Naive thymus-derived CD4-positive, alpha-beta T cell (primary cell): Measurements from ENCODE around the gene SOX5. TPM values are rescaled to one million over a fixed set of nuclear protein-coding genes. Genes with fewer than 3 reads are reported as not detected.
"Not testable (repeated sequence)": the region's sequence is repeated elsewhere in the genome, so short reads cannot be mapped to it uniquely, and the experiment has no call there.

Source experiments
- ATAC-seq: fragments of 150-1000 bp; cut with Tn5 transposase; 2 replicates; pipeline ENCODE4 v1.10.0; 2021; ENCODE audit warnings: mild to moderate bottlenecking, moderate library complexity
- CTCF ChIA-PET: fragments of 350-600 bp; sonication (Branson Sonifier 250); formaldehyde crosslinking; loops from one replicate; lab custom pipeline; 2021; ENCODE audit warnings: antibody characterized with exemption; lab: Charles Lee
- POLR2A ChIA-PET: fragments of 350-600 bp; sonication (Branson Sonifier 250); formaldehyde crosslinking; loops from one replicate; lab custom pipeline; 2021; ENCODE audit warnings: antibody characterized with exemption, inconsistent platforms; lab: Charles Lee
- DNase-seq, 9 donors: peaks; one replicate each; pipeline versions ENCODE4 v3.0.0 to v3.0.0-alpha.2; 2020 to 2022; ENCODE audit warnings: mixed read lengths in 1 of 9
- H3K27ac ChIP-seq: one replicate; pipeline ENCODE4 v1.7.0; 2013; ENCODE audit warnings: mild to moderate bottlenecking, low read depth, low read length, moderate library complexity
- H3K27me3 ChIP-seq, 2 donors: one replicate each; pipeline ENCODE4 v1.7.0; 2013; ENCODE audit warnings: low read length in 2 of 2, mild to moderate bottlenecking in 2 of 2, moderate library complexity in 2 of 2; ENCODE audit not compliant: control insufficient read depth in 2 of 2, insufficient read depth in 2 of 2
- H3K36me3 ChIP-seq, 3 experiments: 1 replicate in 2 of 3; 2 replicates in 1 of 3; pipeline ENCODE4 v1.7.0; 2013; ENCODE audit warnings: low read length in 3 of 3, mild to moderate bottlenecking in 3 of 3, moderate library complexity in 1 of 3; ENCODE audit not compliant: insufficient read depth in 3 of 3, control insufficient read depth in 2 of 3
- H3K4me1 ChIP-seq, 2 donors: one replicate each; pipeline ENCODE4 v1.7.0; 2013; ENCODE audit warnings: low read length in 2 of 2, mild to moderate bottlenecking in 2 of 2, moderate library complexity in 1 of 2; ENCODE audit not compliant: control insufficient read depth in 2 of 2, insufficient read depth in 2 of 2
- H3K4me3 ChIP-seq: 2 replicates; pipeline ENCODE4 v1.7.0; 2013; ENCODE audit warnings: mild to moderate bottlenecking, low read length
- H3K9me3 ChIP-seq, 3 experiments: 1 replicate in 2 of 3; 2 replicates in 1 of 3; pipeline ENCODE4 v1.7.0; 2013; ENCODE audit warnings: low read length in 3 of 3; ENCODE audit not compliant: control insufficient read depth in 2 of 3
- H3K27ac Mint-ChIP-seq, 9 donors: one replicate each; pipeline ENCODE4 v1.8.0; 2020 to 2022; ENCODE audit warnings: mixed read lengths in 9 of 9, mild to moderate bottlenecking in 8 of 9, moderate library complexity in 5 of 9, inconsistent platforms in 2 of 9
- H3K27me3 Mint-ChIP-seq, 5 donors: one replicate each; pipeline ENCODE4 v1.8.0; 2021 to 2022; ENCODE audit warnings: mixed read lengths in 5 of 5, mild to moderate bottlenecking in 1 of 5
- H3K36me3 Mint-ChIP-seq, 5 donors: one replicate each; pipeline ENCODE4 v1.8.0; 2020 to 2022; ENCODE audit warnings: mixed read lengths in 5 of 5, mild to moderate bottlenecking in 3 of 5, inconsistent platforms in 1 of 5
- H3K4me1 Mint-ChIP-seq, 7 donors: one replicate each; pipeline ENCODE4 v1.8.0; 2020 to 2022; ENCODE audit warnings: mixed read lengths in 7 of 7, mild to moderate bottlenecking in 3 of 7, inconsistent platforms in 1 of 7
- H3K4me3 Mint-ChIP-seq, 10 donors: one replicate each; pipeline ENCODE4 v1.8.0; 2020 to 2022; ENCODE audit warnings: mild to moderate bottlenecking in 10 of 10, mixed read lengths in 10 of 10, moderate library complexity in 6 of 10, inconsistent platforms in 2 of 10
- H3K9me3 Mint-ChIP-seq, 11 donors: one replicate each; pipeline ENCODE4 v1.8.0; 2020 to 2022; ENCODE audit warnings: mixed read lengths in 11 of 11, mild to moderate bottlenecking in 4 of 11, inconsistent platforms in 1 of 11, moderate library complexity in 1 of 11
- intact Hi-C, 2 donors: fragments of 100-400 bp; cut with micrococcal nuclease; formaldehyde crosslinking; loops; one replicate each; pipeline ENCODE4 v1.15.1; 2023
- polyA plus RNA-seq, 2 donors: library from polyadenylated mRNA; unstranded; fragments of 300-500 nt; fragmentation: Illumina TruSeq; gene quantifications; one replicate each; pipeline ENCODE4 v1.2.3, GENCODE V29; 2021
- total RNA-seq, 6 experiments: library from RNA in 5 of 6; stranded (reverse) in 5 of 6; gene quantifications; 1 replicate in 5 of 6; 2 replicates in 1 of 6; pipeline ENCODE4 v1.2.3 and lab custom pipeline; 2021 to 2026

SOX5 gene
- total and polyA plus RNA-seq, 7 experiments from 2014 or later, result 0.05 TPM; not detected in 6

DNA sequence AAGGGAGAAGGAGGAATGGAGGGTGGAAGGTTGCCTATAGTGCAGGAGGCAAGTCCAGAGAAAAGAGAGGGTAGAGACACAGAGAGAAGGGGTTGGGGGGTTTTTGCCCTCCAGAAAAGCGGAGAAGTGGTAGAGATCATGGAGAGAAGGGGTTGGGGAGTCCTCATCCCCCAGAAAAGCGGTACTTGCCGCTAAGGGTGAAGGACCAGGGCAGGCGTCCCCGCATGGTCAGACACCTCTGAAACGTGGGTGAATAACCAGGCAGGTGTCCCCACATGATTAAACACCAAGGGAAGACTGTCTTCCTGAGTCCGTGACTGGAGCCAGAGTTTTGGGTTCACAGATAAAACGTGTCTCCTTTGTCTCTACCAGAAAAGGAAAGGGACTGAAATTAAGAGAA, 439.0 kb downstream of the SOX5 start:
- Mint-ChIP-seq H3K27ac (no peak overlapping the region), H3K27me3 (no peaks in the 10 kb centered on the region), H3K9me3 (peaks cover 0 to 19% (median 6%) of the 10 kb centered on the region in 11 donors), H3K4me3 (no peak overlapping the region), H3K36me3 (no peaks in the 10 kb centered on the region), H3K4me1 (no peaks in the 10 kb centered on the region)
- H3K4me3 ChIP-seq, result no peak overlapping the region
- no peaks in the 10 kb centered on the region for H3K36me3 ChIP-seq
- DNase-seq (no peak), ATAC-seq (no peak)
- H3K9me3 ChIP-seq, result no peaks in the 10 kb centered on the region
- POLR2A ChIA-PET, result no interaction called here
- CTCF ChIA-PET, result no interaction called here
- intact Hi-C loops, result no loop called here
- H3K4me1 ChIP-seq, result no peaks in the 10 kb centered on the region
- H3K27me3 ChIP-seq, result no peaks in the 10 kb centered on the region
- H3K27ac ChIP-seq, result no peak overlapping the region

DNA sequence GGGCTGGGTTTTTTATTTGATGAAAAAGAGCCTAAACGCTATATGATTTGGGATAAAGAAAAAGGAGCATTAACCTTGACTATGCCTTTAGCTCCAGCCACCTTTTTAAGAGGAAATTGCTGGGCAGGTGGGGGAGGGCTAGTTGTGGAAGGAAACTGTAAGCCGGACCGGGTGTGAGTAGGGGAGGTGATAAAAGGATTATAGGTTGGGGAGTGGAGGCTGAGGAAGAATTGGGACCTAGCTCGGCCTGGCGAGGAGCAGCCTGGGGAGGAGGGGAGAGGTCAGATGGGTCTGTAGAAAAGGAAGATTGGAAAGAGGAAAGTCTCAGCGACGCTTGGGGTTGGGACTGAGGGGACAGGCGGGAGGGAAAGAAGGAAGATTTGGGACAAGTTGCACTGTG, 439.6 kb downstream of the SOX5 start:
- H3K36me3 Mint-ChIP-seq, H3K4me1 ChIP-seq, H3K4me3 ChIP-seq, ATAC-seq, H3K4me1 Mint-ChIP-seq, H3K27ac ChIP-seq, H3K36me3 ChIP-seq, CTCF ChIA-PET, H3K27ac Mint-ChIP-seq, DNase-seq, intact Hi-C loops, H3K4me3 Mint-ChIP-seq, H3K27me3 ChIP-seq, H3K27me3 Mint-ChIP-seq, POLR2A ChIA-PET, H3K9me3 ChIP-seq: not testable (repeated sequence)
- peaks cover 0 to 24% (median 6%) of the 10 kb centered on the region in 11 donors for H3K9me3 Mint-ChIP-seq

DNA sequence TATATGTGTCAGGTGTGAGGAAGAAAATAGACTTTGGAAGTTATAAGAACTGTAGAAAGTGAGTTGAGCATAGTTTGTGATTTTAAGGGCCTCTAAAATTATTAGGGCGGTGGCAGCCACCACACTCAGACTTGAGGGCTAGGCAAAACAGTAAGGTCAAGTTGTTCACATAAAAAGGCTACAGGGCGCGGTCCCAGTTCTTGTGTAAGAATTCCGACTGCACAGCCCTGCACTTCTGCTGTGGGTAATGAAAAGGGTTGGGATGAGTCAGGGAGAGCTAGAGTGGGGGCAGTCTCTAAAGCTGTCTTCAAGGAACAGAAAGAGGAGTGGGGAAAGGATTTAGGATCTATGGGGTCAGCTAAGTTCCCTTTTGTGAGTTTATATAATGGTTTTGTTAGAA, 441.7 kb downstream of the SOX5 start:
- intact Hi-C loops, DNase-seq, H3K36me3 Mint-ChIP-seq, H3K27me3 Mint-ChIP-seq, CTCF ChIA-PET, H3K27me3 ChIP-seq, H3K4me1 Mint-ChIP-seq, H3K4me1 ChIP-seq, ATAC-seq, H3K27ac Mint-ChIP-seq, H3K36me3 ChIP-seq, H3K4me3 ChIP-seq, H3K9me3 ChIP-seq, POLR2A ChIA-PET, H3K4me3 Mint-ChIP-seq, H3K27ac ChIP-seq: not testable (repeated sequence)
- peaks cover 0 to 19% (median 5%) of the 10 kb centered on the region in 11 donors for H3K9me3 Mint-ChIP-seq

DNA sequence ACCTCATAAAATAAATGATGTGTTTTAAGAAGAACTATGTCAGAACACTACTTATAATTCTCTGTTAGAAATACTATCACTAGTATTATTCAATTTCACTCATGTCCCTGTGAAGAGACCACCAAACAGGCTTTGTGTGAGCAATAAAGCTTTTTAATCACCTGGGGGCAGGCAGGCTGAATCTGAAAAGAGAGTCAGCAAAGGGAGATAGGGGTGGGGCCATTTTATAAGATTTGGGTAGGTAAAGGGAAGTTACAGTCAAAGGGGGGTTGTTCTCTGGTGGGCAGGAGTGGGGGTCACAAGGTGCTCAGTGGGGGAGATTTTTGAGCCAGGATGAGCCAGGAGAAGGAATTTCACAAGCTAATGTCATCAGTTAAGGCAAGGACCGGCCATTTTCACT, 443.7 kb downstream of the SOX5 start:
- H3K4me3 ChIP-seq, CTCF ChIA-PET, H3K36me3 Mint-ChIP-seq, ATAC-seq, H3K27ac ChIP-seq, H3K27me3 ChIP-seq, H3K4me1 ChIP-seq, DNase-seq, intact Hi-C loops, H3K4me1 Mint-ChIP-seq, H3K36me3 ChIP-seq, POLR2A ChIA-PET, H3K4me3 Mint-ChIP-seq, H3K9me3 ChIP-seq, H3K27me3 Mint-ChIP-seq, H3K27ac Mint-ChIP-seq: not testable (repeated sequence)
- H3K9me3 Mint-ChIP-seq, result peaks cover 0 to 20% (median 5%) of the 10 kb centered on the region in 11 donors

DNA sequence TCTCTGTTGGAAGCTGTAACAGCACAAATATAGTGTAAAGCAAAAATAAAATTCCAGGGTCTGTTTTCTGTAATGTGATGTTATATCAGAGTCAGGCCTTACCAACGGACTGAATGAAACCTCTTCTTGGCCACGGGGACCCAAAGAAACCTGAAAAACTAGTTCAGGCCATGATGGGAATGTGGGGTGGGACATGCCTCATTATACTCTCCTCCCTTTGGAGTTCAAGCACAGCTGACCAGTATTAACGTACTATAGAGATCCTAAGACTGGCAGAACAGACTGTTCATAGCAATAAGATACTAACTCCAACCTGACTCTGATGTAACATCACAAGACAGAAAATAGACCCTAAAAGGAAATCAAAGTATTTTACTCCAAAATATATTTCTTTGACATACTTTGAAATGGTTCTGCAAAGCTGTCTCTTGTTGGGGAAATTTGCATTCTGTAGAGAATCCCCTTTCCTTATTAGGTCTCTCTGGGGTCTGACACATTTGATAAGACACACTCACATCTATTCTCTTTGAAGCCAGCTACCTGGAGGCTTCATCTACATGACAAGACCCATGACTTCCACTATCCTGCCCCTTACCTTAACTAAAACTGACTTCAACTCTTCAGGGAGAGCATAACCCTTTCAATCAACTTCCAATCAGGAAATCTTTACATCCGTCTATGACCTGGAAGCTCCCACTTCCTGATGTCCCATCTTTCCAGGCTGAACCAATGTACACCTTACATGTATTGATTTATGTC, 444.6 kb downstream of the SOX5 start:
- Mint-ChIP-seq H3K9me3 (peaks cover 0 to 15% (median 4%) of the 10 kb centered on the region in 11 donors), H3K4me3 (no peak overlapping the region), H3K27me3 (no peaks in the 10 kb centered on the region), H3K27ac (no peak overlapping the region), H3K36me3 (no peaks in the 10 kb centered on the region), H3K4me1 (no peaks in the 10 kb centered on the region)
- Histone ChIP-seq H3K36me3 (no peaks in the 10 kb centered on the region), H3K4me3 (no peak overlapping the region), H3K27me3 (no peaks in the 10 kb centered on the region), H3K27ac (no peak overlapping the region), H3K9me3 (no peaks in the 10 kb centered on the region), H3K4me1 (no peaks in the 10 kb centered on the region)
- DNase-seq, result no peak
- CTCF ChIA-PET, result no interaction called here
- POLR2A ChIA-PET, result no interaction called here
- no peak for ATAC-seq
- intact Hi-C loops, result no loop called here

DNA sequence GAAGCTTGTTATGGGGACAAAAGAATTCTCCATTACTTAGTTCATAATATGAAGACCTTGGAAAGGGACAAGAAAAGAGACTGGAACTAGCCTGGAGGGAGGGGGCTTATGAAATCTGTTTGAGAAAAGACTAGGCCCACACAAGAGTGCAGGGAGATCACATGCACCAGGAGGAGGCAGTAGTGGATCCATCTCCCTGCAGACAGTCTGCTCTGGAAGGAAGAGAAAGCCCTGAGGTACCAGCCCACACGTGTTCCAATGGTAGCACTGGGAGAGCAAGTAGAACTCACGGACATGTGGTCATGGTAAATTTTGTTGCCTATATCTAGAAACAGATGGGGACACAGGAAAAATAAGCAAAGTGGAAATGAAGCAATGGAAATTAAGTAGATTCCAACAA, 445.4 kb downstream of the SOX5 start:
- H3K36me3 Mint-ChIP-seq, result no peaks in the 10 kb centered on the region
- H3K9me3 Mint-ChIP-seq, result peaks cover 0 to 14% (median 3%) of the 10 kb centered on the region in 11 donors
- intact Hi-C loops, result no loop called here
- H3K27me3 ChIP-seq, result no peaks in the 10 kb centered on the region
- no peaks in the 10 kb centered on the region for H3K4me1 Mint-ChIP-seq
- ATAC-seq (no peak), DNase-seq (no peak)
- H3K4me3 ChIP-seq, result no peak overlapping the region
- H3K4me3 Mint-ChIP-seq, result no peak overlapping the region
- ChIA-PET CTCF (no interaction called here), POLR2A (no interaction called here)
- no peaks in the 10 kb centered on the region for H3K4me1 ChIP-seq
- no peak overlapping the region for H3K27ac Mint-ChIP-seq
- no peaks in the 10 kb centered on the region for H3K9me3 ChIP-seq
- H3K27ac ChIP-seq, result no peak overlapping the region
- H3K36me3 ChIP-seq, result no peaks in the 10 kb centered on the region
- no peaks in the 10 kb centered on the region for H3K27me3 Mint-ChIP-seq

DNA sequence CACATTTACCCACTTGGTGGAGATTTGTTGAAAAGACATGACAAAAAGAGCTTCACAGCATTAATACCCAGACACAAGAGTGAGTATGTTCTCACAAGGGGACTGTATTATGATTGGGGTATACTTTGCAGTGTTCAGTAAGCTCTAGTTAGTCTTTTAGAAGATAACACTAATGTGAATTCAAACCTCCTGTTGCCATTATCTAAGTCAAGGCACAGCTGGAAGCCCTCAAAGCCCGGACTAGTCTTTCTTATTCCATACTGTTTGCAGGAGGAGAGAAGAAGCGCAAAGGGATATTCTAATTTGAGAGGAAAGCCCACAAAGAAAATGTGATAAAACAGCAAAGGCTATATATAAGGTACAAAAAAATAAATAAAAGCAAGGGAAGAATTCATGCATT, 445.9 kb downstream of the SOX5 start:
- intact Hi-C loops, result no loop called here
- no peaks in the 10 kb centered on the region for H3K36me3 Mint-ChIP-seq

More for the DNA sequence above, 445.9 kb downstream of the SOX5 start:
- ATAC-seq (no peak), DNase-seq (no peak)
- POLR2A ChIA-PET, result no interaction called here
- Histone ChIP-seq H3K4me1 (no peaks in the 10 kb centered on the region), H3K9me3 (no peaks in the 10 kb centered on the region), H3K27ac (no peak overlapping the region), H3K27me3 (no peaks in the 10 kb centered on the region), H3K36me3 (no peaks in the 10 kb centered on the region), H3K4me3 (no peak overlapping the region)
- Mint-ChIP-seq H3K9me3 (peaks cover 0 to 17% (median 6%) of the 10 kb centered on the region in 11 donors), H3K4me3 (no peak overlapping the region), H3K4me1 (no peaks in the 10 kb centered on the region), H3K27ac (no peak overlapping the region), H3K27me3 (no peaks in the 10 kb centered on the region)
- CTCF ChIA-PET, result no interaction called here
